NCI-H345 (cell line): Measurements from ENCODE around the gene ZIC4.

Source experiments
- DNase-seq: peaks from one replicate; lab custom pipeline; 2025; lab: John Stamatoyannopoulos, UW

The ZIC4 gene

GRCh38 chr3:147390589-147391569 lies 15.5 kb downstream of the ZIC4 start:
- no peak for DNase-seq

GRCh38 chr3:147389717-147390116 lies 16.6 kb downstream of the ZIC4 start:
- DNase-seq: no peak

GRCh38 chr3:147388700-147389580 lies 17.4 kb downstream of the ZIC4 start:
- no peak for DNase-seq

GRCh38 chr3:147387885-147388699 lies 18.3 kb downstream of the ZIC4 start:
- no peak for DNase-seq

- DNase-seq: no peak
Observed at GRCh38 chr3:147387291-147387884, 19.0 kb downstream of the ZIC4 start.

- DNase-seq: no peak
Observed at GRCh38 chr3:147385059-147386012, 21.0 kb downstream of the ZIC4 start.

GRCh38 chr3:147384210-147385058 lies 21.9 kb downstream of the ZIC4 start:
- DNase-seq: no peak

GRCh38 chr3:147383617-147384016 lies 22.7 kb downstream of the ZIC4 start:
- no peak for DNase-seq

GRCh38 chr3:147381596-147381995 lies 24.7 kb downstream of the ZIC4 start:
- no peak for DNase-seq

GRCh38 chr3:147380977-147381376 lies 25.4 kb downstream of the ZIC4 start:
- no peak for DNase-seq

- DNase-seq: no peak
Observed at GRCh38 chr3:147380387-147380951, 25.9 kb downstream of the ZIC4 start.

GRCh38 chr3:147379651-147380050 lies 26.7 kb downstream of the ZIC4 start:
- no peak for DNase-seq

- no peak for DNase-seq
Observed at GRCh38 chr3:147377412-147378367, 28.7 kb downstream of the ZIC4 start.

- no peak for DNase-seq
Observed at GRCh38 chr3:147373301-147373700, 33.0 kb downstream of the ZIC4 start.

- no peak for DNase-seq
Observed at GRCh38 chr3:147372525-147373027, 33.8 kb downstream of the ZIC4 start.

GRCh38 chr3:147371771-147372340 lies 34.5 kb downstream of the ZIC4 start:
- DNase-seq: no peak

- no peak for DNase-seq
Observed at GRCh38 chr3:147371140-147371539, 35.2 kb downstream of the ZIC4 start.
